Testis (tissue), 2 donors: ENCODE data around the gene FASTKD3.

ENCODE experiments used
- CTCF ChIP-seq, 3 experiments: fragments of 450-650 bp in 2 of 3; fragments of 200-600 bp in 1 of 3; sonication (generic) in 1 of 3; IDR thresholded peaks; one replicate each; pipeline ENCODE4 v1.5.1; 2016 to 2019; ENCODE audit warnings: antibody characterized with exemption in 3 of 3, mild to moderate bottlenecking in 2 of 3, moderate library complexity in 1 of 3
- POLR2A ChIP-seq: fragments of 450-650 bp; IDR thresholded peaks from one replicate; pipeline ENCODE4 v1.6.1; 2017; ENCODE audit warnings: antibody characterized with exemption, mild to moderate bottlenecking, moderate library complexity

GRCh38 chr5:7822449-7822848, 46.4 kb downstream of the FASTKD3 start:
- TF ChIP-seq CTCF (IDR thresholded peaks at IDR 0.05) (no peak), POLR2A (no peak)
